ENCODE measurements around the gene LMF1.

DNA sequence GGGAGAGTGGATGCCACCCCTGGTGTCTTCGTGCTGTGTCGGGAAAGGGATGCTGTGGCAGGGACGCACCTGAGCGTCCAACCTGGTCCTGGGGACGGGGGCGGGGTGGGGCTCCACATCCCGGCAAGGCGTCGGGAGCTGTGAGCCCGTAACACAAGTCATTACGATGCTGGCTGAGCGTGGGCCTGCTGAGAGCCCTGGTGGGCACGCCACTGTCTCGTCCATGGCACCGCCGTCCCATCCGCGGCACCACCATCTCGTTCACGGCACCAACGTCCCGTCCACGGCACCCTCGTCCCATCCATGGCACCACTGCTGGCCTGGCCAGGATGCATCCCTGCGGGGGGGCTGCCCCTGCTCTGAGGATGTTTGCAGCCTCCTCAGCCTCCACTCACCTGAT lies 146.2 kb downstream of the LMF1 start:
- no peak for TF ChIP-seq POLR2A (IDR thresholded peaks at IDR 0.05; ENCODE audit: low read length)
- TF ChIP-seq GATA1 (IDR thresholded peaks at IDR 0.05; ENCODE audit: low read depth, low read length) = no peak
